ENCODE results near the gene ARID3A.
A peak's percentile ranks its signal among the peaks of the same experiment; 100 is the strongest.

ARID3A gene

DNA sequence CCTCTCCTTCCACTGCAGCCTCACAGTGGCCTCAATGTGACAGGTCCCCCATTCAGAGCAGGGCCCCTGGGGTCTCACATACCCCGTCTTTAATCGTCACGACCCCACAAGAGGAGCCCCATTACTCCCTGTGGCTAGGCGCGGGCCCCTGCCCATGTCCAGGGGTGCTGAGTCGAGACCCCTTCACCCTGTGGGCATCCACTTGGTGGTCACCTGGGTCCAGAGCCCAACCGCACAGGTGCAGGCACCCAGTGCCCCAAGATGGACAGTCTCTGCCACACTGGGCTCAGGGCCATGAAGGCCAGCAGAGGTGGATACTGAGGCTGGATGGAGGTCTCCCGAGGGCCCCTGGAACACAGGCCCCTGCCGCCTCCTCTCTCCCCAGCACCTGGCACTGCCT, 92.1 kb downstream of the ARID3A start:
- Histone ChIP-seq H3K27ac (ENCODE audit: low read depth, low read length) (peak overlapping the region; percentile 61), H4K20me1 (ENCODE audit: low read depth, low read length) (0 out of 2 replicates have a peak, but pooled peaks cover 5% of the 10 kb centered on the region), H3K9me3 (ENCODE audit: insufficient read depth, low read length) (no peaks in the 10 kb centered on the region), H3K4me3 (ENCODE audit: insufficient read depth, low read length, poor library complexity, severe bottlenecking) (peak overlapping the region; percentile 89), H3K36me3 (ENCODE audit: low read length) (no peaks in the 10 kb centered on the region), H2AFZ (ENCODE audit: low read depth, low read length, severe bottlenecking) (no peak overlapping the region), H3F3A (ENCODE audit: insufficient read depth) (peaks cover 8% of the 10 kb centered on the region), H3K9me2 (replicated peaks; ENCODE audit: insufficient read depth, low read length) (no peaks in the 10 kb centered on the region), H3K27me3 (ENCODE audit: low read length) (no peaks in the 10 kb centered on the region), H3K79me2 (ENCODE audit: insufficient read depth, low read length) (peaks cover 63% of the 10 kb centered on the region), H3K4me2 (ENCODE audit: low read depth, low read length, poor library complexity, severe bottlenecking) (peak overlapping the region; percentile 86), H3K9ac (ENCODE audit: low read length) (peak overlapping the region; percentile 91)
- TF ChIP-seq, protein P1, sequence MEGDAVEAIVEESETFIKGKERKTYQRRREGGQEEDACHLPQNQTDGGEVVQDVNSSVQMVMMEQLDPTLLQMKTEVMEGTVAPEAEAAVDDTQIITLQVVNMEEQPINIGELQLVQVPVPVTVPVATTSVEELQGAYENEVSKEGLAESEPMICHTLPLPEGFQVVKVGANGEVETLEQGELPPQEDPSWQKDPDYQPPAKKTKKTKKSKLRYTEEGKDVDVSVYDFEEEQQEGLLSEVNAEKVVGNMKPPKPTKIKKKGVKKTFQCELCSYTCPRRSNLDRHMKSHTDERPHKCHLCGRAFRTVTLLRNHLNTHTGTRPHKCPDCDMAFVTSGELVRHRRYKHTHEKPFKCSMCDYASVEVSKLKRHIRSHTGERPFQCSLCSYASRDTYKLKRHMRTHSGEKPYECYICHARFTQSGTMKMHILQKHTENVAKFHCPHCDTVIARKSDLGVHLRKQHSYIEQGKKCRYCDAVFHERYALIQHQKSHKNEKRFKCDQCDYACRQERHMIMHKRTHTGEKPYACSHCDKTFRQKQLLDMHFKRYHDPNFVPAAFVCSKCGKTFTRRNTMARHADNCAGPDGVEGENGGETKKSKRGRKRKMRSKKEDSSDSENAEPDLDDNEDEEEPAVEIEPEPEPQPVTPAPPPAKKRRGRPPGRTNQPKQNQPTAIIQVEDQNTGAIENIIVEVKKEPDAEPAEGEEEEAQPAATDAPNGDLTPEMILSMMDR (IDR thresholded peaks at IDR 0.05; ENCODE audit: insufficient read depth, low read length, poor library complexity, severe bottlenecking), result no peak
- TF ChIP-seq EZH2phosphoT487 (conservative IDR thresholded peaks at IDR 0.05; ENCODE audit: low read length), result no peak

DNA sequence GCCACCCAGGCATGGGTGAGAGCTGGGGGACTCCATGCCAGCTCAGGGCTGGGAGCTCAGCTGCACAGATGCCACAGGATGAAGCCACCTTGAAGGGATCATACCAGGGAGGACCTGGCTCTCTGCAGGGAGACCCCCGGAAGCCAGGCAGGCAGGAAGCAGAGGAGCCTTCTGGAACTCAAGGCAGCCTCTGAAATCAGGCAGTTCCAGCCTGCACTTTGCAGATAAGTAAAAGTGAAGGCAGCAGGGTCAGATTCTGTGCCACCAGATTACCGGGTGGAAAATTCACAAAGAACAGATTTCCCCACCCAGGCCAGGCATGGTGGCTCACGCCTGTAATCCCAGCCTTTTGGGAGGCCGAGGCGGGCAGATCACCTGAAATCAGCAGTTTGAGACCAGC, 92.6 kb downstream of the ARID3A start:
- Histone ChIP-seq H3K9me3 (ENCODE audit: insufficient read depth, low read length) (no peaks in the 10 kb centered on the region), H2AFZ (ENCODE audit: low read depth, low read length, severe bottlenecking) (no peak overlapping the region), H3K4me2 (ENCODE audit: low read depth, low read length, poor library complexity, severe bottlenecking) (peak overlapping the region; percentile 86), H4K20me1 (ENCODE audit: low read depth, low read length) (0 out of 2 replicates have a peak, but pooled peaks cover 5% of the 10 kb centered on the region), H3K4me3 (ENCODE audit: insufficient read depth, low read length, poor library complexity, severe bottlenecking) (peak overlapping the region; percentile 89), H3K9me2 (replicated peaks; ENCODE audit: insufficient read depth, low read length) (no peaks in the 10 kb centered on the region), H3K27ac (ENCODE audit: low read depth, low read length) (peak overlapping the region; percentile 61), H3K27me3 (ENCODE audit: low read length) (no peaks in the 10 kb centered on the region), H3K79me2 (ENCODE audit: insufficient read depth, low read length) (peaks cover 63% of the 10 kb centered on the region), H3K9ac (ENCODE audit: low read length) (peak overlapping the region; percentile 91), H3F3A (ENCODE audit: insufficient read depth) (peaks cover 9% of the 10 kb centered on the region), H3K36me3 (ENCODE audit: low read length) (no peaks in the 10 kb centered on the region)
- TF ChIP-seq, protein P1 (IDR thresholded peaks at IDR 0.05; ENCODE audit: insufficient read depth, low read length, poor library complexity, severe bottlenecking), result no peak
- TF ChIP-seq EZH2phosphoT487 (conservative IDR thresholded peaks at IDR 0.05; ENCODE audit: low read length), result no peak

DNA sequence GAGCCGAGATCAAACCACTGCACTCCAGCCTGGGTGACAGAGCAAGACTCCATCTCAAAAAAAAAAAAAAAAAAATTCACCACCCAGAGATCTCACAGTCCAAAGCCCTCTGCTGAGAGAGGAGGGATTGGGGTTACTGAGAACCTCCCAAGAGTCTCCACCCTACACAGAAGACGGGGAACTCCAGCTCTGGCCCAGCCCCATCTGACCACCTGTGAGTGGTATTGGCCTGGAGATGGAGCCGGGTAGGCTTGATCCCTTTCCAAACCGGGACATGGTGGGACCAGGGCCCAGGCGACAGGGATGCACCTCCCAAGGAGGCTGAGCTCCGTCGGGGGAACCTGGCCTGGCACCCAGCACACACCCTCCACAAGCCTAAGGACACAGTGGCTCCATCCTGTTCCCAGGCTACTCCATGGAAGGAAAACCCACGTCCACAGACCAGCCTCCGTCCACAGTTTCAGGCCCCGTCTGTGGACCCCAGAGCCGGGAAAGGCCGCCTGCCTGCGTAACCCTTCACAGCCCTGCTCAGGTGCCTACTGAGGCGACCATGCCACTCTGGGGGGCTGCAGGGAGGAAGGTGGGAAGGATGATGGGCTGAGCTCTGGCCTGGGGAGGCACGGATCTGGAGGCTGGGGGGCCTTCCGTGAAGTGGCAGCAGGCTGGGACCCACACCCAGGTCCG, 93.2 kb downstream of the ARID3A start:
- TF ChIP-seq, protein P1 (IDR thresholded peaks at IDR 0.05; ENCODE audit: insufficient read depth, low read length, poor library complexity, severe bottlenecking), result no peak
- no peak for TF ChIP-seq EZH2phosphoT487 (conservative IDR thresholded peaks at IDR 0.05; ENCODE audit: low read length)
- peak overlapping the region; percentile 61 for H3K27ac ChIP-seq (ENCODE audit: low read depth, low read length)
- no peaks in the 10 kb centered on the region for H3K9me2 ChIP-seq (replicated peaks; ENCODE audit: insufficient read depth, low read length)
- H3K4me2 ChIP-seq (ENCODE audit: low read depth, low read length, poor library complexity, severe bottlenecking), result peak overlapping the region; percentile 86
- H3K36me3 ChIP-seq (ENCODE audit: low read length), result no peaks in the 10 kb centered on the region
- no peaks in the 10 kb centered on the region for H3K9me3 ChIP-seq (ENCODE audit: insufficient read depth, low read length)
- peaks cover 9% of the 10 kb centered on the region for H3F3A ChIP-seq (ENCODE audit: insufficient read depth)
- no peak overlapping the region for H2AFZ ChIP-seq (ENCODE audit: low read depth, low read length, severe bottlenecking)
- peaks cover 63% of the 10 kb centered on the region for H3K79me2 ChIP-seq (ENCODE audit: insufficient read depth, low read length)
- H3K27me3 ChIP-seq (ENCODE audit: low read length), result no peaks in the 10 kb centered on the region
- 0 out of 2 replicates have a peak, but pooled peaks cover 5% of the 10 kb centered on the region for H4K20me1 ChIP-seq (ENCODE audit: low read depth, low read length)
- peak overlapping the region; percentile 91 for H3K9ac ChIP-seq (ENCODE audit: low read length)
- H3K4me3 ChIP-seq (ENCODE audit: insufficient read depth, low read length, poor library complexity, severe bottlenecking), result peak overlapping the region; percentile 89
